CD4-positive, alpha-beta T cell treated with Interleukin-12 subunit alpha and Interleukin-12 subunit beta, for 1 hour (primary cell): ENCODE measurements around the gene COL27A1.

Experiments used
- DNase-seq: peaks from one replicate; pipeline ENCODE4 v3.0.0-alpha.2; 2020

COL27A1 gene

GRCh38 chr9:114249424-114250234, 94.3 kb downstream of the COL27A1 start:
- no peak for DNase-seq

GRCh38 chr9:114250235-114250568, 94.9 kb downstream of the COL27A1 start:
- DNase-seq = no peak

GRCh38 chr9:114250648-114251047, 95.3 kb downstream of the COL27A1 start:
- DNase-seq = no peak

GRCh38 chr9:114252394-114252793, 97.1 kb downstream of the COL27A1 start:
- DNase-seq = no peak

DNA sequence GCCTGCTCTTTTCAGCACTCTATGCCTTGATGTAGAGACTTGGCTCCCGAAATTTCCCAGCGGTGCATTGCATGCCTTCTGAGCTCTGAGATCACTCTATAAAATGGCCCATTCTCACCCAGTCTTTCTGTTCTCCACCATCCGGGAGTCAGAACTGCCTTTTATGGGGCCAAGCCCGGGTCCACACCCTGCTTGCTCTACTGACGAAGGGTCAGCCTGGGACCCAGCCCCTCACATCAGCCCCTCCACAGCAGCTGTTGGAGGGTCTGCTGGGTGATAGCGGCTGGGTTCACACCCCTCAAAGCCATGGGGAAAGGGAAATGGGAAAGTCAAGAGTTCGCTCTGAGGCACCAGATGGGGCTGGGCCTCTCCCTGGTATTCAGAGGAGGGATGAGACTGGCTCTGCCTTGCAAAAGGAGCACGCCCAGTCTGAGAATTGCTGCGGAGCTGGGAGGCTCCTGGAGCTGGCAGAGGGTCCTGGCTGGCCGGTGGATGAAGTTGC, 101.5 kb downstream of the COL27A1 start:
- DNase-seq = no peak

DNA sequence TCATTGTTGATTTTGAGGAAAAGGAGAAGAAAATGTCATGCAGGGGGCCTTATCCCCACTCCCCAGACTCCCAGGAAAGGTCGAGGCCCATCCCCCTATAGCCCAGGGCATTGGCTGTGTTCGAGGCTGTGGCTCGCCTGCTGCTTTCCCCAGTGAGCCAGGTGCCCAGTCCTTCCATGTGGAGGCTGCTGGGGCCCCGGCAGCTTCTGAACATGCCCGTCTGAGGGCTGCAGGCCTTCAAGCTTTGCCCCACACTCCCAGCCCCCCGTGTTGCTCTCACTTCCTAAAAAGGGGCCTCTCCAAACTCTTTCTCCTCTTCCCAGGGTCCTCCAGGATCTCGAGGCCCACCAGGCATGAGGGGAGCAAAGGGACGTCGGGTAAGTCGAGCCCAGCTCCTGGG, 102.9 kb downstream of the COL27A1 start:
- DNase-seq = no peak

DNA sequence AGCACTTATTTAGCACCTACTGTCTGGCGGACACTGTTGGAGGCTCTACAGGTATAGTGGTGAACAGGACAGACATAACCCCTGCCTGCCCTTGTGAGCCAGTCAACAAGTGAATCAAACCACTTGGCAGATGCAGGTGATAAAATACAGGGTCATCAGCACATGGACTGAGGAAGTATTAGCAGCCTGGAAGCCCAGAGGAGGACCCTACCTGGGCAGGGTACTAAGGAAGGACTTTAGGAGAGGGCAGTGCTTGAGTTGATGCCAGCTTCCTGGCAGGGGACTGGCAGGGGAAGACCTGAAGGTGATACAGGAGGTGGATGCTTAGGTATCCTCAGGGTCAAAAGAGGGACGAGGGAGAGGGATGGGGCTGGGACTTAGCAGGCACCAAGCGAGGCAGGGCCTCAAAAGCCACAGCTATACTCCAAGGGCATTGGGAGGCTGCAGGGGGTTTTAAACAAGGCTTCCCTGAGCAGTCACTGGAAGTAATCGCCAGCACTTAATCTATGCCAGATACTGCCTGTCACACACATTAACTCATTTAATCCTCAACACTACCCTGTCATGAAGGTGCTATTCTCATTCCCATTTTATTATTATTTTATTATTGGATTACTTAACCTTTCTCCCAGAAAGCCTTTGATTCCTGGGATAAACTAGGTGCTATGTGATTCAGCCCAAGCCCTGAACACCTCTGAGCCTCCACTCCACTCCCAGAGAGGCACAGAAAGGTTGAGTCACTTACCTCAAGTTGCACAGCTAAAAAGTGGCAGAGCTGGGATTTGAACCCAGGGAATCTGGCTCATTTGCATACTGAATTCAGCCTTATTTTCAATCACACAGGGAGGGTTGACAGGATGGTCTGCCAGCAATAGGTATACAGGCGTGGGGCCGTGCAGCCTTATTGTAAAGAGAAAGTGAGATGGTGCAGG, 103.8 kb downstream of the COL27A1 start:
- DNase-seq = no peak

- DNase-seq = no peak
Measured at GRCh38 chr9:114259798-114260523, 104.6 kb downstream of the COL27A1 start.

- no peak for DNase-seq
Measured at GRCh38 chr9:114261026-114261425, 105.7 kb downstream of the COL27A1 start.

GRCh38 chr9:114261987-114262386, 106.7 kb downstream of the COL27A1 start:
- no peak for DNase-seq

DNA sequence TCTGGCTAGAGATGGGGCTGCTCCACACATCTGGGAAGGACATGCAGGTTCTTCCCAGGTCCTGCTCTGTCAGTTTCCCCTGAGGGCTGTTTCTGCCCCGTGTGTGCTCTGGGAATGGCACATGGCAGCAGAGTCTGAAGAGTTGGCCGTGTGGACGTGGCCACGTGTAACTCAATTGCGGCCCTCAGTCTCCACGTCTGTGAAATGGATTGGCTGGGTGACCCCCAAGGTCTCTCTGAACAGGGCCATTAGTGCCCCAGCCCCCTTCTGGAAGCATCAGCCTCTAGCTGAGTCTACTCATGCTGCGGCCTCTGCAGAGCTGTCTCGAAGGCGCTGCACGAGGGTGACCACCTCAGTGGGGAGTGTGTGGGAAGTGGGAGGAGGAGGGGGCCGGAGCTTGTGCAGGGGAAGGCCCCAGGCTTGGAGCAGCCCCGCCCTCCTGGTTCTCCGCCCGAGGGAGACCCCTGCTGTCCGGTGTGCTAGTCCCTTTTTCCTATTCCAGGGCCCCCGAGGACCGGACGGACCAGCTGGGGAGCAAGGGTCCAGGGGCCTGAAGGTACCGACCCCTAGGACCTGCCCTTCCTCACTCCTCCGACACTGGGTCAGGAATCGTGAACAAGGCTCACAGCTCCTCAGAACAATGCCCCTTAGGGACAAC, 108.6 kb downstream of the COL27A1 start:
- DNase-seq = no peak

- DNase-seq = no peak
Measured at GRCh38 chr9:114264806-114265550, 109.6 kb downstream of the COL27A1 start.

GRCh38 chr9:114266969-114267368, 111.6 kb downstream of the COL27A1 start:
- no peak for DNase-seq

DNA sequence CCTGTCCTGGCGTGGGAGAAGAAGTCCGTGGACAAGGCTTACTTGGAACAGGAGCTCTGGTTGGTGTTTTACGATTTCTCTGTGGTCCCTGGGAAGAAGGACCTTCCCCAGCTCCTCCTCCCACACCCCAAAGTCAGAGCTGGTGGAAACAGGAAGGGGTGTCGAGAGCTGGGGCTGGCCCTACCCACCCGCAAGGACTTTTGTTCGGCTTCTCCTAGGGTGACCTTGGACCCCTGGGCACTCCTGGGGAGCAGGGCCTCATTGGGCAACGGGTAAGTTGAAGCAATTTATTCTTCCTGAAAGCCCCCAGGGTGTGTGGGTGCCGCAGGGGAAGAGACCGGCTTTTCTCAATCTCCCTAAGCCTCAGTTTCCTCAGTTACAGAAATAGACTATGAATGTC, 113.7 kb downstream of the COL27A1 start:
- DNase-seq = no peak

GRCh38 chr9:114270120-114270975, 115.0 kb downstream of the COL27A1 start:
- no peak for DNase-seq

DNA sequence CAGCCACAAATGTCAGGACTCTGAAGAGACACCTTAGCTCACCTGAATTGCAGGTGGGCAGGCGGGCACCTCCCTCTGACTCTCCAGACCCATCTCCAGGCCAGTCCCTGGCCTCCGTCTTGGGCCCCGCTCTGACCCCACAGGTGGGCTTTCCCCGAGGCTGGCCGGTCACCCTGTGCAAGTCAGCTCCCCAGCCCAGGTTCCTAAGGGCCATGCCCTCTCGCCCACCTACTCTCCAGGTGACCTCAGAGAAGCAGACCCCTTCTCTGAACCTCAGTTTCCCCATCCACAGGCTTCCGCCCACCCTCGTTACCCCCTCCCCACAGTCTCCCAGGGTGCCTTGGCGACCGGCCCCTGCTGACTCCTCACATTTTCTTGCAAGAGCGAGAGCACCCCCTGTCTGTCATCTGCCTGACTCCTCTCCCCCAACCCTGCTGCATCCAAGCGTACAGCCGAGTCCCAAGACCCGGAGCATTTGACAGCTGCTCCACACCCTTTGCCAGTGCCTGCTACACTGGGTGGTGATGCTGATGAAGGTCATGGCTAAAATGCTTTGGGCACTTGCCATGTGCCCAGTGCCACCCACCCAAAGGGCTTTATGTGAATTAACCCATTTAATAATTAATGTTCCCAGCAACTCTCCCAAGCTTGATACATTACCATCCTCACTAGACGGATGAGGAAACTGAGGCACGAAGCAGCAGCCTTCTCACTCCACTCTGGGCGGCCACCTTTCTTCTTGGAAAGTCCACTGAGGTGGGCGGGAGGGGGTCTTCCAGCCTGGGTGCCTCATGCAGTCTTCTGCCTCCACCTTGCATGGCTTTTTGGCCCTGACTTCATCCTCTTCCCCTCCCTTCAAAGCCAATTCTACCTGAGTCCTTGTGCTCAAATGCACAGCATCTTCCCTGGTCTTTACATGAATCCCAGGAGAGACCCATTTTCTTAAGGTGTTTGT, 116.5 kb downstream of the COL27A1 start:
- no peak for DNase-seq

DNA sequence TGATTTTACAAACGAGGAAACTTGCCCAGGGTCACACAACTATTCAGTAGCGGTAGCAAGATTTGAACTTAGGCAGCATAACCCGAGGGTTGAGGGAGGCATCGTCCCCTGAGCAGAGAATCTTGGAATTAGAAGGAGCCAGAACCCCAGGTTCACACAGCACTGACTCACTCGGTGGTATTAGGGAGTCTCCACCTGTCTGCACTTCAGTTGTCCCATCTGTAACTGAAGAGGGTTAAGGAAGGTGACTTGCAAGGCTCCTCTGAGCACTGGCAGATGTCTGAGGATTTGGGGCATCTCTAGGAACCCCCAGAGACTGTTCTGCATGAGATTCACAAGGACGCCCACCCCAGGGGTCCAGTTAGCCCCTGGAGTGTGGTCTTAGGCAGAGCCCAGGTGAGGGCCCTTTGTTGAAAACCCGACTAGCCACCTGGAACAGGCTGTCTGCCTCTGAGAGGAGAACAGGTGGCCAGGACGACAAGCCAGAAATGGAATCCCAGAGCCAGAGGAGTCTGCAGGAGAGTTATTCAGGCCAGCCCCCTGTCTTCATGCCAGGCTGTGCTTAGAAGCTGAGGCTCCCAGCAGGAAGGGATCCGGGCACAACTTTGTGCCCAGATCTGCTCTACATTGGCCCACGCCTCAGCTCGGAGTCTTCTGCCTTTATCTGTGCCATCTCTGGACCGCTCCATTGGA, 117.5 kb downstream of the COL27A1 start:
- DNase-seq = no peak

- no peak for DNase-seq
Measured at GRCh38 chr9:114273461-114273881, 118.1 kb downstream of the COL27A1 start.

GRCh38 chr9:114274217-114274616, 118.9 kb downstream of the COL27A1 start:
- no peak for DNase-seq
